Pancreas (tissue), 10 donors: ENCODE measurements around the gene RTCA. TPM values are rescaled to one million over a fixed set of nuclear protein-coding genes. Genes with fewer than 3 reads are reported as not detected.
A peak's percentile ranks its signal among the peaks of the same experiment; 100 is the strongest.

Experiments used
- ATAC-seq, 4 donors: fragments of 200-7000 bp; cut with Tn5 transposase; one replicate each; pipeline versions ENCODE4 v1.8.0 to v1.9.1; 2020; ENCODE audit warnings: mild to moderate bottlenecking in 4 of 4, moderate library complexity in 4 of 4
- DNase-seq, 6 donors: peaks; one replicate each; pipeline ENCODE4 v3.0.0-alpha.2; 2020
- FAIRE-seq: peaks from 2 replicates; lab custom pipeline; 2012; peaks lifted over from hg19 to GRCh38; lab: Jason Lieb, UNC
- H3K27ac ChIP-seq, 4 donors: fragments of 200-600 bp; sonication (generic); 1 replicate in 3 of 4; 2 replicates in 1 of 4; pipeline versions ENCODE4 v1.5.0 to v1.8.0; 2020
- H3K27me3 ChIP-seq, 4 donors: fragments of 200-600 bp; one replicate each; pipeline ENCODE4 v1.8.0; 2021
- H3K36me3 ChIP-seq, 3 donors: fragments of 200-600 bp; sonication (generic) in 1 of 3; one replicate each; pipeline versions ENCODE4 v1.5.0 to v1.8.0; 2020 to 2021
- H3K4me1 ChIP-seq, 3 donors: fragments of 200-600 bp; one replicate each; pipeline ENCODE4 v1.8.0; 2021
- H3K4me3 ChIP-seq, 4 donors: fragments of 200-600 bp; sonication (generic) in 2 of 4; one replicate each; pipeline versions ENCODE4 v1.5.0 to v1.8.0; 2020 to 2021
- H3K9me3 ChIP-seq, 4 donors: fragments of 200-600 bp; one replicate each; pipeline ENCODE4 v1.8.0; 2021
- CTCF ChIP-seq, 4 donors: fragments of 200-600 bp; sonication (generic) in 3 of 4; IDR thresholded peaks; one replicate each; pipeline versions ENCODE4 v1.5.0 to v1.8.0; 2021; ENCODE audit warnings: antibody characterized with exemption in 4 of 4
- WGBS, 2 donors: extraction: QIAGEN DNeasy Blood & Tissue Kit; methylation state at CpG; one replicate each; pipeline ENCODE4 v1.1.7; 2013; 5-methylcytosine and 5-hydroxymethylcytosine counted together
- intact Hi-C, 3 donors: fragments of 100-400 bp; cut with DNase I; formaldehyde crosslinking; loops; one replicate each; pipeline versions ENCODE4 v1.11.1 to v1.14.2; 2022
- polyA plus RNA-seq, 2 donors: library from polyadenylated mRNA; stranded (reverse); fragments of 200-250 nt; gene quantifications; one replicate each; pipeline ENCODE4 v1.2.3, GENCODE V29; 2013
- total RNA-seq, 6 donors: library from RNA; stranded (reverse); fragmentation: NEBNext Ultra II Directional in 4 of 6; extraction: Animal tissue kit (Norgen Biotek cat#: 25700) in 4 of 6; gene quantifications; one replicate each; pipeline versions ENCODE4 v1.2.1 to v1.2.4, GENCODE V29; 2021 to 2023
- donor health status: healthy with polysubstance abuse.
- donor health status: DM: no; HTN: no; CAD: no; lungs with moderate emphysema.
- donor health status: DM: no; HTN: no; CAD: no.
- donor health status: control.
- donor health status: control.
- donor health status: Bipolar disorder and iron deficiency.
- donor health status: DM: yes; HTN: yes; CAD: no.
- donor health status: DM: no; HTN: no; CAD: no.
- donor health status: DM: no; HTN: no; CAD: no.
- donor health status: DM: yes; HTN: yes; CAD: no.

RTCA gene
- total and polyA plus RNA-seq, 8 donors, result 14.7 to 21.9 (median 19.2) TPM

- 91 to 93% methylated on average over 7 of the region's 7 CpGs for WGBS, 2 donors
- Histone ChIP-seq H3K27ac (no peak overlapping the region), H3K9me3 (no peaks in the 10 kb centered on the region), H3K27me3 (no peaks in the 10 kb centered on the region), H3K4me3 (no peak overlapping the region), H3K4me1 (no peaks in the 10 kb centered on the region), H3K36me3 (no peaks in the 10 kb centered on the region)
- intact Hi-C loops, result no loop called here
- DNase-seq, result no peak
- FAIRE-seq, result no peak
- TF ChIP-seq CTCF (IDR thresholded peaks at IDR 0.05), result no peak
- ATAC-seq, result no peak
Measured at GRCh38 chr1:100321100-100321493, 55.1 kb downstream of the RTCA start.

GRCh38 chr1:100321506-100321905 lies 55.5 kb downstream of the RTCA start:
- intact Hi-C loops, result no loop called here
- WGBS, 2 donors, result 85 to 86% methylated on average over 8 of the region's 8 CpGs
- DNase-seq, result no peak
- no peak for FAIRE-seq
- Histone ChIP-seq H3K4me3 (no peak overlapping the region), H3K4me1 (no peaks in the 10 kb centered on the region), H3K27me3 (no peaks in the 10 kb centered on the region), H3K9me3 (no peaks in the 10 kb centered on the region), H3K27ac (no peak overlapping the region), H3K36me3 (no peaks in the 10 kb centered on the region)
- ATAC-seq, result no peak
- no peak for TF ChIP-seq CTCF (IDR thresholded peaks at IDR 0.05)

- intact Hi-C loops, result no loop called here
- no peak overlapping the region for H3K27ac ChIP-seq
- no peak overlapping the region for H3K4me3 ChIP-seq
- FAIRE-seq (no peak), ATAC-seq (peak; percentile 40 to 82 (median 68)), DNase-seq (no peak)
- H3K9me3 ChIP-seq, result no peaks in the 10 kb centered on the region
- no peaks in the 10 kb centered on the region for H3K4me1 ChIP-seq
- H3K36me3 ChIP-seq, result no peaks in the 10 kb centered on the region
- TF ChIP-seq CTCF (IDR thresholded peaks at IDR 0.05), result no peak
- 23 to 25% methylated on average over 1 of the region's 1 CpG for WGBS, 2 donors
- no peaks in the 10 kb centered on the region for H3K27me3 ChIP-seq
Measured at GRCh38 chr1:100322436-100323211, 56.6 kb downstream of the RTCA start.

GRCh38 chr1:100323419-100324106 lies 57.5 kb downstream of the RTCA start:
- WGBS, 2 donors, result 83 to 85% methylated on average over 6 of the region's 6 CpGs
- no peak for TF ChIP-seq CTCF (IDR thresholded peaks at IDR 0.05)
- intact Hi-C loops, result no loop called here
- no peak for FAIRE-seq
- ATAC-seq, result peak; percentile 31 to 58 (median 56)
- Histone ChIP-seq H3K27ac (no peak overlapping the region), H3K9me3 (no peaks in the 10 kb centered on the region), H3K4me1 (no peaks in the 10 kb centered on the region), H3K4me3 (no peak overlapping the region), H3K27me3 (no peaks in the 10 kb centered on the region), H3K36me3 (no peaks in the 10 kb centered on the region)
- DNase-seq, result peak in 2 of 6 donors; percentile 3 to 17
